ENCODE results near the gene NFS1. TPM values are rescaled to one million over a fixed set of nuclear protein-coding genes. Genes with fewer than 3 reads are reported as not detected.

NFS1 gene
- total RNA-seq, 1 experiment from 2014 or later = 44.6 TPM

GRCh38 chr20:35730583-35731468 lies 31.7 kb upstream of the NFS1 start:
- Mint-ChIP-seq H3K4me3 (ENCODE audit: low read depth, unreplicated experiment) (no peak overlapping the region), H3K27me3 (ENCODE audit: unreplicated experiment) (no peaks in the 10 kb centered on the region), H3K4me1 (ENCODE audit: low read depth, unreplicated experiment) (peaks cover 27% of the 10 kb centered on the region), H3K27ac (ENCODE audit: unreplicated experiment) (peak overlapping the region; percentile 2), H3K36me3 (ENCODE audit: insufficient read depth, unreplicated experiment) (peaks cover 96% of the 10 kb centered on the region), H3K9me3 (ENCODE audit: low read depth, unreplicated experiment) (no peaks in the 10 kb centered on the region)
- intact Hi-C loops (cut with micrococcal nuclease; ENCODE audit: unreplicated experiment) = no loop called here
- CTCF ChIA-PET = interaction anchor here (0.8 to 1.2 kb wide), 2 partner anchors 8 to 31 kb away, joined by 3 to 4 read pairs; partner anchors contain the start of genes NFS1 and ROMO1
- TF ChIP-seq, protein P1, sequence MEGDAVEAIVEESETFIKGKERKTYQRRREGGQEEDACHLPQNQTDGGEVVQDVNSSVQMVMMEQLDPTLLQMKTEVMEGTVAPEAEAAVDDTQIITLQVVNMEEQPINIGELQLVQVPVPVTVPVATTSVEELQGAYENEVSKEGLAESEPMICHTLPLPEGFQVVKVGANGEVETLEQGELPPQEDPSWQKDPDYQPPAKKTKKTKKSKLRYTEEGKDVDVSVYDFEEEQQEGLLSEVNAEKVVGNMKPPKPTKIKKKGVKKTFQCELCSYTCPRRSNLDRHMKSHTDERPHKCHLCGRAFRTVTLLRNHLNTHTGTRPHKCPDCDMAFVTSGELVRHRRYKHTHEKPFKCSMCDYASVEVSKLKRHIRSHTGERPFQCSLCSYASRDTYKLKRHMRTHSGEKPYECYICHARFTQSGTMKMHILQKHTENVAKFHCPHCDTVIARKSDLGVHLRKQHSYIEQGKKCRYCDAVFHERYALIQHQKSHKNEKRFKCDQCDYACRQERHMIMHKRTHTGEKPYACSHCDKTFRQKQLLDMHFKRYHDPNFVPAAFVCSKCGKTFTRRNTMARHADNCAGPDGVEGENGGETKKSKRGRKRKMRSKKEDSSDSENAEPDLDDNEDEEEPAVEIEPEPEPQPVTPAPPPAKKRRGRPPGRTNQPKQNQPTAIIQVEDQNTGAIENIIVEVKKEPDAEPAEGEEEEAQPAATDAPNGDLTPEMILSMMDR (IDR thresholded peaks at IDR 0.05; ENCODE audit: unreplicated experiment) = no peak
- DNase-seq = no peak
- BruUV-seq (replicated peaks) = no TSS peak

DNA sequence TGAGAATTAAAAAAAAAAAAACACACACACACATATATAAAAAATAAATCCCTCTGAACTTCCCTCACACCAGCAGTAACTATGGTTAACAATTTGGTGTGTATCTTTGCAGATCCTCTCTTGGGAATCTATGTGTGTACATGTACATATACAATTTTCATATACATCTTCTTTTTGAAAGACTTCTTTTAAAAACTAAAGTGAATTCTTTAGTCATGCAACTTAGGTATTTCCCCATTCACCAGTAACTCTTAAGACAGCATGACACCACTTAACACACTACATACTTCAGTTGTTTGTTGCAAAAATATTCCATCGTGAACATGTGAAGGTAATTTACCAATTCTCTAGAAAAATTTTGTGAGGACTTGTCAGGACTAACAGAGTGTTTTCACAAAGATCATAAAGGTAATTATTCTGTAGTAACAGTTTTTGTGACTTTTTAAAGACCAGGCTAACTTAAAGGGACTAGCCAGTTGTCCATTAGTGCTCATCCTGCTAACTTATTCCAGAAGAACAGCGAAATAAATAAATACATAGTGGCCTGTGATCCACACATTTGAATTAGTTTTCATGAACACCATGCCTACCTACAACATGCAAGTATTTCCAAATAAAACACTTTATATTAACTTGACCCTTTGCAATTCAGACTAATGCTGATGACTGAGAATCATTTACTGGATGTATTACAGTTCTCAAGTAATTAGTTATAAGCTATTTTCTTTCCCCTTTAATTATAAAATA lies 30.9 kb upstream of the NFS1 start:
- Mint-ChIP-seq H3K9me3 (ENCODE audit: low read depth, unreplicated experiment) (no peaks in the 10 kb centered on the region), H3K27me3 (ENCODE audit: unreplicated experiment) (no peaks in the 10 kb centered on the region), H3K4me3 (ENCODE audit: low read depth, unreplicated experiment) (no peak overlapping the region), H3K36me3 (ENCODE audit: insufficient read depth, unreplicated experiment) (peaks cover 96% of the 10 kb centered on the region), H3K27ac (ENCODE audit: unreplicated experiment) (no peak overlapping the region), H3K4me1 (ENCODE audit: low read depth, unreplicated experiment) (peaks cover 24% of the 10 kb centered on the region)
- BruUV-seq (replicated peaks) = no TSS peak
- DNase-seq = no peak
- CTCF ChIA-PET = interaction anchor here (0.8 to 1.2 kb wide), 3 partner anchors 9 to 31 kb away, joined by 3 to 5 read pairs (median 4); partner anchors contain the start of genes NFS1 and ROMO1
- TF ChIP-seq, protein P1 (IDR thresholded peaks at IDR 0.05; ENCODE audit: unreplicated experiment) = no peak
- intact Hi-C loops (cut with micrococcal nuclease; ENCODE audit: unreplicated experiment) = no loop called here

- Mint-ChIP-seq H3K27me3 (ENCODE audit: unreplicated experiment) (no peaks in the 10 kb centered on the region), H3K27ac (ENCODE audit: unreplicated experiment) (no peak overlapping the region), H3K4me3 (ENCODE audit: low read depth, unreplicated experiment) (no peak overlapping the region), H3K4me1 (ENCODE audit: low read depth, unreplicated experiment) (peaks cover 19% of the 10 kb centered on the region), H3K9me3 (ENCODE audit: low read depth, unreplicated experiment) (no peaks in the 10 kb centered on the region), H3K36me3 (ENCODE audit: insufficient read depth, unreplicated experiment) (peaks cover 96% of the 10 kb centered on the region)
- TF ChIP-seq, protein P1 (IDR thresholded peaks at IDR 0.05; ENCODE audit: unreplicated experiment) = no peak
- intact Hi-C loops (cut with micrococcal nuclease; ENCODE audit: unreplicated experiment) = no loop called here
- CTCF ChIA-PET = interaction anchor here (0.8 to 2.1 kb wide), 3 partner anchors 11 to 17 kb away, joined by 3 to 5 read pairs (median 4); no protein-coding TSS in a partner anchor
- no peak for DNase-seq
- BruUV-seq (replicated peaks) = no TSS peak
Observed at GRCh38 chr20:35729283-35729807, 30.2 kb upstream of the NFS1 start.

Data from Calu3 (cell line).